Vagina (tissue), 2 donors: Measurements from ENCODE around the gene CHPF. TPM values are rescaled to one million over a fixed set of nuclear protein-coding genes. Genes with fewer than 3 reads are reported as not detected.

Source experiments
- DNase-seq, 2 donors: peaks; one replicate each; pipeline ENCODE4 v3.0.0-alpha.2; 2017; ENCODE audit errors: extremely low spot score in 2 of 2
- H3K27ac ChIP-seq: fragments of 200-600 bp; sonication (generic); one replicate; pipeline ENCODE4 v1.5.1; 2019
- H3K27me3 ChIP-seq: fragments of 200-600 bp; sonication (generic); one replicate; pipeline ENCODE4 v1.5.1; 2019
- H3K36me3 ChIP-seq, 2 donors: fragments of 200-600 bp; sonication (generic); one replicate each; pipeline ENCODE4 v1.5.1; 2017 to 2019
- H3K4me1 ChIP-seq: fragments of 200-600 bp; sonication (generic); one replicate; pipeline ENCODE4 v1.5.1; 2019
- H3K4me3 ChIP-seq, 2 donors: fragments of 200-600 bp; sonication (generic); 1 replicate in 1 of 2; 2 replicates in 1 of 2; pipeline ENCODE4 v1.5.1; 2016 to 2019
- H3K9me3 ChIP-seq: fragments of 200-600 bp; sonication (generic); one replicate; pipeline ENCODE4 v1.5.1; 2019
- CTCF ChIP-seq, 3 experiments: fragments of 450-650 bp in 2 of 3; fragments of 200-600 bp in 1 of 3; sonication (generic) in 1 of 3; IDR thresholded peaks; one replicate each; pipeline ENCODE4 v1.5.1; 2017 to 2019; ENCODE audit warnings: antibody characterized with exemption in 3 of 3, mild to moderate bottlenecking in 2 of 3, moderate library complexity in 2 of 3
- POLR2A ChIP-seq, 2 donors: fragments of 450-650 bp; IDR thresholded peaks; one replicate each; pipeline ENCODE4 v1.6.1; 2017; ENCODE audit warnings: antibody characterized with exemption in 2 of 2, mild to moderate bottlenecking in 2 of 2, moderate library complexity in 2 of 2
- POLR2AphosphoS5 ChIP-seq, 2 donors: sonication (generic); formaldehyde crosslinking; IDR thresholded peaks; one replicate each; pipeline ENCODE4 v1.9.0; 2017; ENCODE audit warnings: antibody characterized with exemption in 2 of 2, mild to moderate bottlenecking in 2 of 2, low read depth in 1 of 2; ENCODE audit not compliant: insufficient read depth in 1 of 2
- intact Hi-C: fragments of 100-400 bp; cut with DNase I; formaldehyde crosslinking; loops from one replicate; pipeline ENCODE4 v1.15.1; 2023
- total RNA-seq: library from RNA; depleted of rRNA; stranded (reverse); fragments of >200 nt; gene quantifications from one replicate; pipeline ENCODE4 v1.2.3, GENCODE V29; 2016

Gene CHPF
- total RNA-seq, 1 donor from 2014 or later: 41.5 TPM

- no peaks in the 10 kb centered on the region for H3K9me3 ChIP-seq
- intact Hi-C loops: no loop called here
- peaks cover 0 to 11% of the 10 kb centered on the region in 2 donors for H3K36me3 ChIP-seq
- peaks cover 14% of the 10 kb centered on the region for H3K4me1 ChIP-seq
- no peak for DNase-seq
- H3K27me3 ChIP-seq: no peaks in the 10 kb centered on the region
- no peak for TF ChIP-seq CTCF (IDR thresholded peaks at IDR 0.05)
- no peak for TF ChIP-seq POLR2AphosphoS5 (IDR thresholded peaks at IDR 0.05; ENCODE audit: insufficient read depth in 1 of 2, low read depth in 1 of 2)
- no peak for TF ChIP-seq POLR2A (IDR thresholded peaks at IDR 0.05)
- no peak overlapping the region for H3K4me3 ChIP-seq
- H3K27ac ChIP-seq: no peak overlapping the region
Observed at GRCh38 chr2:219567131-219567530, 23.5 kb upstream of the CHPF start.

DNA sequence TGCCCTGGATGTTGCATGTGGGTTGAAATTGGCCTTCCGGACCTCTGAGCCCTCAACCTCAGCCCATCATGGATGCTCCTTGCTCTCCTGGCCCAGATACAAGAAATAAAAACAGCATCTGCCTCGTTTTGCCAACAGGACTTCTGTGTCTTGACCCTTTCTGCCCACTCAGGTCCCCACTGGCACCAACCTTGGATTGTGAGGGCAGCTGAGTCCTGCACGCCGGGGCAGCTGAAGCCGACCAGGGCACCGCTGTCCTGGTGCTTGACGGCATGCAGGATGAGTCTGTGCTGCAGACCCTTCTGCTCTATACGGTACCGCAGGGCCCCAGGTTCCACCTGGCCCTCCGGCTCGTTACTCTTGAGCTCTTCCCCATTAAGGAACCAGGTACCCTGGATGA is 23.0 kb upstream of the CHPF start:
- peaks cover 0 to 11% of the 10 kb centered on the region in 2 donors for H3K36me3 ChIP-seq
- TF ChIP-seq CTCF (IDR thresholded peaks at IDR 0.05) (no peak), POLR2A (IDR thresholded peaks at IDR 0.05) (no peak), POLR2AphosphoS5 (IDR thresholded peaks at IDR 0.05; ENCODE audit: insufficient read depth in 1 of 2, low read depth in 1 of 2) (no peak)
- peaks cover 11% of the 10 kb centered on the region for H3K4me1 ChIP-seq
- H3K27ac ChIP-seq: no peak overlapping the region
- DNase-seq: no peak
- no peaks in the 10 kb centered on the region for H3K9me3 ChIP-seq
- no peak overlapping the region for H3K4me3 ChIP-seq
- no peaks in the 10 kb centered on the region for H3K27me3 ChIP-seq
- intact Hi-C loops: no loop called here

DNA sequence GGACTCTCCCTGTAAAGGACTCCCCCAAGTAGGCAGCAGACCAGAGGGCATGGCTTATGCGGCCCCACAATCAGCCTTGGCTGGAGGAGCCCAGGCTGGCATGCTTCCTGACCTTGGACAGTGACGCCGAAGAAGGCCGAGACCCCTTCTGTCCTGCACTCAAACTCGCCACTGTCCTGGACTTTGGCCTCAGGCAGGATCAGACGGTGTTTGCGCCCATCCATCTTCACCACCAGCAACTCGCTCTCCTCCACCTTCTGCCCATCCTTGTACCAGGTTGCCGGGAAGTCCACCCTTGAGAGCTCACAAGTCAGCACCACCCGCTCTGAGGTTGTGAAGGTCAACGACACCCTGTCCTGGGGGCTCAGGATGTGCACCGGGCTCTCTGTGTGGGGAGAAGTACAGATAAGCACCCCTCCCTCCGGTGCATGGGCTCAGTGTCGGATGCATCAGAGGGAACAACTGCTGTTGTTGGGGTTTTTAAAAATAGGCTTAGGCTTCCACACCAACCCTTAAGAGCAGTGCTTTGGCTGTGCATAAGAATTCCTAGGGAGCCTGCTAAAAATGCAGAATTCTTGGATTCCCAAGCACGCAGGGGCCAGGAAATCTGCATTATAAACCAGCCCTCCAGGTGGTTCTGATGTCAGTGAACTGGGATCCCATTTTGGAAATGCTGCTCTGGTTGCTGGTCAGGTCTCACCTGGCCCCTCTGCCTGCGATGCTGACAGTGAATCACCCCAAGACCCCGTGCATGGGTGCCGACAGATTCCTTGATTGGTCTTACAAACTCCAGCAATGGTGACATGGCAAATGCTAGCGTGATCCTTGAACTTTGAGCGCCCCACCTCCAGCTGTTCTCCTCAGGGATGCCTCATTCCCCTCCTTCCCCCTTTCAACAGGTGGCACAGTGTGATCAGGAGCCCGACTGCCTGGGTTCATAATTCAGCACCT is 21.8 kb upstream of the CHPF start:
- DNase-seq: no peak
- H3K9me3 ChIP-seq: no peaks in the 10 kb centered on the region
- H3K27me3 ChIP-seq: no peaks in the 10 kb centered on the region
- H3K4me1 ChIP-seq: peaks cover 6% of the 10 kb centered on the region
- H3K4me3 ChIP-seq: no peak overlapping the region
- H3K27ac ChIP-seq: no peak overlapping the region
- intact Hi-C loops: no loop called here
- H3K36me3 ChIP-seq: peaks cover 0 to 11% of the 10 kb centered on the region in 2 donors
- TF ChIP-seq POLR2A (IDR thresholded peaks at IDR 0.05) (no peak), CTCF (IDR thresholded peaks at IDR 0.05) (no peak), POLR2AphosphoS5 (IDR thresholded peaks at IDR 0.05; ENCODE audit: insufficient read depth in 1 of 2, low read depth in 1 of 2) (no peak)

DNA sequence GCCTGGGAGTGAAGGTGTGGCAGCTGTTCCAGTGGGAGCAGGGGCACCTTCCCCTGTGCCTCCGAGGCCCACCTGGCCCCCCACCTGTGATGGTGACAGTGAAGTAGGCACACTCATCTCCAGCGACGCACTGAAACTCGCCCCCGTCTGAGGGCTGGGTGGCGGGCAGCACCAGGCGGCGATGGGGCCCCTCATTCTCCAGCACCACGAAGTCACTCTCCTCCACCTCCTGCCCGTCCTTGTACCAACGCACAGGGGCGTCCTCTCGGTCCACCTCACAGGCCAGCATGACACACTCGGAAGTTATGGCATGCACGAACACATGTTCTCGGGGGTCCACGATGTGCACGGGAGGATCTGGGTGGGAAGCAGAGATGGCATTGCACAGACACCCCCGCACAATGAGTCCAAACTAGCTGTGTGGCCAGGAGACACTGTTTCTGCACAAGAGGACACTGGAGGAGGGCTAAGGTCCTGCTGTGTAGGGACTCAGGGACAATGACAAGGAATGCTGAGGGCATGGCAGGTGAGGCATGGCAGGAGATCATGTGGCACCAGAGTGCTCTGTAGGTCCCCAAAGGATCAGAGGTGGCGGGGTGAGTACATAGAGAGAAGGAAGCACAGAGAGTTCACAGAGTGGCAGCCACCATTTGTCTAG is 19.8 kb upstream of the CHPF start:
- H3K36me3 ChIP-seq: peaks cover 0 to 11% of the 10 kb centered on the region in 2 donors
- no peak for DNase-seq

More for the DNA sequence above, 19.8 kb upstream of the CHPF start:
- H3K27me3 ChIP-seq: no peaks in the 10 kb centered on the region
- intact Hi-C loops: no loop called here
- TF ChIP-seq POLR2A (IDR thresholded peaks at IDR 0.05) (no peak), CTCF (IDR thresholded peaks at IDR 0.05) (no peak), POLR2AphosphoS5 (IDR thresholded peaks at IDR 0.05; ENCODE audit: insufficient read depth in 1 of 2, low read depth in 1 of 2) (no peak)
- H3K4me3 ChIP-seq: no peak overlapping the region
- no peak overlapping the region for H3K27ac ChIP-seq
- no peaks in the 10 kb centered on the region for H3K4me1 ChIP-seq
- H3K9me3 ChIP-seq: no peaks in the 10 kb centered on the region
